EH (cell line): ENCODE data around the gene DUSP5.

ENCODE experiments used
- DNase-seq: peaks from one replicate; pipeline ENCODE4 v3.0.0-alpha.2; 2015; ENCODE audit warnings: low read depth

The DUSP5 gene

GRCh38 chr10:110480387-110480786 lies 17.3 kb upstream of the DUSP5 start:
- no peak for DNase-seq

- peak; percentile 75 for DNase-seq
Measured at GRCh38 chr10:110481919-110482318, 15.8 kb upstream of the DUSP5 start.

- no peak for DNase-seq
Measured at GRCh38 chr10:110483633-110484032, 14.1 kb upstream of the DUSP5 start.

- DNase-seq, result no peak
Measured at GRCh38 chr10:110485541-110485940, 12.2 kb upstream of the DUSP5 start.

GRCh38 chr10:110486680-110487410 lies 10.9 kb upstream of the DUSP5 start:
- no peak for DNase-seq

- peak; percentile 89 for DNase-seq
Measured at GRCh38 chr10:110487411-110488331, 10.0 kb upstream of the DUSP5 start.

GRCh38 chr10:110488332-110488681 lies 9.4 kb upstream of the DUSP5 start:
- no peak for DNase-seq

- DNase-seq, result no peak
Measured at GRCh38 chr10:110488940-110489339, 8.8 kb upstream of the DUSP5 start.

- no peak for DNase-seq
Measured at GRCh38 chr10:110490640-110491039, 7.1 kb upstream of the DUSP5 start.

GRCh38 chr10:110491346-110491745 lies 6.4 kb upstream of the DUSP5 start:
- peak; percentile 90 for DNase-seq

- peak; percentile 24 for DNase-seq
Measured at GRCh38 chr10:110492069-110492822, 5.5 kb upstream of the DUSP5 start.

- peak; percentile 60 for DNase-seq
Measured at GRCh38 chr10:110493832-110494426, 3.8 kb upstream of the DUSP5 start.

- peak; percentile 45 for DNase-seq
Measured at GRCh38 chr10:110494532-110494931, 3.2 kb upstream of the DUSP5 start.

- peak; percentile 99 for DNase-seq
Measured at GRCh38 chr10:110495731-110496552, 1.8 kb upstream of the DUSP5 start.

GRCh38 chr10:110496553-110497437 lies 912 bp upstream of the DUSP5 start:
- no peak for DNase-seq

- peak; percentile 67 for DNase-seq
Measured at GRCh38 chr10:110498087-110498981, 627 bp downstream of the DUSP5 start.

- peak; percentile 83 for DNase-seq
Measured at GRCh38 chr10:110498982-110499795, 1.5 kb downstream of the DUSP5 start.
